Effector CD8-positive, alpha-beta T cell (primary cell): ENCODE results near the gene ARHGAP26.

Experiments
- DNase-seq: peaks from one replicate; lab custom pipeline; 2025; lab: John Stamatoyannopoulos, UW

The ARHGAP26 gene

DNA sequence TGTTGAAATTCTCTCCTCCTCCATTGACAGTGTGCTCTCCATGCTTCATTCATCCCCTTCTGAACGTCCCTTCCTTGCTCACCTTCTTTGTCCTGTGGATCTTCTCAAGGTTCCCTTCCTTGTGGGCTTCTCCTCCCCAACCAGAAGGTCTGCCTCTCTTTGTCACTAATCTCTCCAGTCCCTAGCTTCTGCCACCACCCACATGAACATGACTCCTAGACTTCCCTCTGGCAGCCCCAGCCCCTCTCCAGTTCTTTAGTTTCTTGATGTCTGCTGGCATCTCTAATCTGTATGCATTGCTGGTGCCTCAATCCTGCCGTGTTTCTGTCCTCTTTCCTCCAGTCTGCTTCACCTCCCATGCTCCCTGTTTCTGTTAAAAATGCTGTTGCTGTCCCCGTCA, 79.3 kb downstream of the ARHGAP26 start:
- no peak for DNase-seq

- no peak for DNase-seq
Measured at GRCh38 chr5:142849880-142850279, 79.7 kb downstream of the ARHGAP26 start.

GRCh38 chr5:142851731-142852130, 81.6 kb downstream of the ARHGAP26 start:
- DNase-seq: no peak

- DNase-seq: no peak
Measured at GRCh38 chr5:142852416-142853198, 82.4 kb downstream of the ARHGAP26 start.

DNA sequence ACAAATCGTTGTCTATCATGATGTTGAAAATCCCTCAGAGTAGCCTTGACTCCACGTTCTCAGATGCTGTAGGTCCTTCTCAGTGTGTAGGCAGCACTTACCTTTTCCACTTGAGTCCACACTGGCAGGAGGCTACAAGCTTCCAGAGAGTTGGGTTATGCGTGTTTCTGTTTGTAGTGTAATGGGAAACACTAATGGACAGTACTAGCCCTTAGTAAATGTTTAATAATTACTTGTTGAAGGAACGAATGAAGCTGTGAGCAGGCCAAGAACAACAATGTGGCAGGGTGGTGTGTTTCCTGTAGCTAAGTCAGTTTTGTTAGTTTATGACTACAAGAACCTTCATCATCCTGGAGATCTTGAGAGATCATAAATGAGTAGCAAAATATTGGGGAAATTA, 83.5 kb downstream of the ARHGAP26 start:
- DNase-seq: no peak

GRCh38 chr5:142856269-142856782, 86.1 kb downstream of the ARHGAP26 start:
- no peak for DNase-seq

GRCh38 chr5:142857405-142857804, 87.2 kb downstream of the ARHGAP26 start:
- no peak for DNase-seq

DNA sequence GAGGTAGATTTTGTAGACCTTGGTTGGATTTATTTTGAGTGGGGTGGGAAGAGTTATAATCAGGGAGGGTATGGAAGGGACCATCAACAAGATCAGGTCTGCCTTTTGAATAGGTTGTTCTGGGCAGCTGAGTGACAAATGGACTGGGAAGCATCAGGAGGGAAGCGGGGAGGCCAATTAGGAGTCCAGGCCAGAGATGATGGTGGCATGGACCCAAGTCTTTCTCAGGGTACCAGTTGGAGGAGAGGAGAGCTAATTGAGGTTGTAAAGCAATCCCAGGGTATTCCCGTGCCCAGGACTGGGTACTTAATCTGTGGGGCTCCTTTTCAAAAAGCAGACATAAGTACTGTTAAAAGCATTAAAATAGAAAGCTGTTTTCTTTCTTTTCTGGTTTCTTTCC, 88.9 kb downstream of the ARHGAP26 start:
- no peak for DNase-seq

DNA sequence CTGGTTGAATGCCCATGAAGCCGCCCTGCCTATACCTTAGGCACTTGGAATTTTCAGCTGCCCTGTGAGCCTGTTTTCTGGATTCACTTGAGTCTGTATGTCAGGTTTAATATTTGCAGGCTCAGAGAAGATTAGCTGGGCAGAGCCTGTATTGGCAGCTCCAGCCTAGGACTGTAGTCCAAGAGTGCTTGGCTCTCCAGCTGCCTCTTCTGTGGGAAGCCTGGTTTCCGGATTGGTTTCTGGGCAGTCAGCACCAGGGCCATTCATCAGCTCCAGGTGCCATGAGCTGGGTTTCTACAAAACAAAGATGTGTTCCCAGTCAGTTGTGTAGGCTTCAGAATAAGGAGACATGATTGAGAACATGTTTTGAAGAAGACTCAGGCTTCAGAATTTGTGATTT, 90.1 kb downstream of the ARHGAP26 start:
- DNase-seq: no peak

DNA sequence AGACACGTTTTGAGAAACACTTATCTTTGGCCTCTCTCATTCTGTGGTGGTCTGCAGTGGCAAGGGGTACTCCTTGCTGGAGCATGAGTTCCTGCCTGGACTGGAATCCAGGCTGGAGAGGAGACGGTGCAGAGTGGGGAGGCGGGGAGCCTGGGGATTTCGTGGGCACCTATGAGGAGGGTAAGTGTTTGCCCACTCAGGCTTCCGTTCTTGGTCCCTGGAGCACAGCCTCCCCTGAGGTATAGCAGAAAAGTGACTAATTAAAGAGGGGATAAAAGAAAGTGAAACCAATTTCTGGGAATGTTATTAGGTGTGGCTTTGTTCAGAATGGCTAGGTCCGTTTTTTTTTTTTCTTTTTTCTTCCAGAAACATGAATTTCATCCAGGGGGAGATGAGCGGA, 90.8 kb downstream of the ARHGAP26 start:
- DNase-seq: no peak

- no peak for DNase-seq
Measured at GRCh38 chr5:142862594-142862993, 92.4 kb downstream of the ARHGAP26 start.

DNA sequence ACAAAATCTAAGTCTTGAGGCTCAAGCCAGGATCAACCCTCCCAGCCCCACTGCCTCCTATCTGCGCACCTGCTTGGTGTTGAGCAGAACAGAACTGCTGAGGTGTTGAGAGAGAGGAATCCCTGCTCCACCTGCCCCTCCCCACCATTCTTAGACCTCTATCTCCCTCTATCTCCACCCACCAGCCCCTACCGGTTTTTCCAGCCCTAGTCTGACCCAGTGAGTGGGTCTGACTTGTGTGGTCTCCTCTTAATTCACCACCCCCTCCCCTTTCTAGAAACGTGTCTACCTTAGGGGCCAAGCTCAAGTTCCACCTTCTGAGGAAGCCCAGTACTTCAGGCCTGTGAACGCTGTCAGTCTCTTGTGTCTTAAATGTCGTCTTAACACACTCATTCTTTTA, 93.7 kb downstream of the ARHGAP26 start:
- no peak for DNase-seq

DNA sequence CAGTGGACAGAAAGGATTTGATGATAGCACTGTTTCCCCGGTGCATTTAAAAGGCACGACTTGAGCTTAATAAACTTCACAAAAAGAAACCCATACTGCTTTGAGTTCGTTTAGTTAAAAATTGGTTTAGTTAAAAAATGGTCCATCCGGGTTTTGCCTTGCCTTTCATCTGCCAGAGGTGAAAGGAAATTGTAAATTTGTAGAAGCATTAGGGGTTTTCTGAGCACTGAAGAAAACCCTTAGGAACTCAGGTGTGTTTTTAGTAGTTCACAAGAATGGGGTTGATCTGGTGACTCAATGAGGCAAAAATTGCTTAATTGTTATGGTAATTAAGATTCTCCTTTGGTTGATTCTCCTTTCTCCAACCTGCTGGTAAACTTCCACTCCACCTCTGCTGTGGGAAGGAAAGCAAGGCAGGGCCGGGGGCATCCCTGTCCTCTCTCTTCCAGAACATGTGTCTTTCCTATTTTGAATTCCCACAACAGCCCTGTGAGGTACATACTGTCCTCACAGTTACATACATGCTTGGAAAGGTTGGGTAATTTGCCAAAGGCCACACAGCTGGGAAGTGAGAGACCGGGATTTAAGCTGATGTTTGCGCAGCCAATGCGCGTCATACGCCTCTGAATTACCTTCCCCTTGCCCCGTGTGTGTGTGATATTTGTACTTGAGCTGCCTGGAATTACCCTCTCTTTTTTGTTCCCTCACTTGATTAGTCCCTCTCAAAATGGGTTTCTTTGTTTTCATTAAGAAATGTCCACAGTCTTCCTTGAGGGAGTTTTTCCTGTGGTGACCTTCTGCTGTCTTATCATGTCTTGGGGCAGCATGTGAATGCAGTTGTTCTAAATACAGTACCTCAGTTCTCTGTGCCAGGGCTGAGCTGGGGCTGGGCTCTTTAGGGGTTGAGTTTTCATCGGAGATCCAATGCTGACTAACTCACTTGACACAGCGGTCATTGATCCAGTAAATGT, 94.4 kb downstream of the ARHGAP26 start:
- no peak for DNase-seq

GRCh38 chr5:142865631-142866030, 95.5 kb downstream of the ARHGAP26 start:
- DNase-seq: no peak

- no peak for DNase-seq
Measured at GRCh38 chr5:142866563-142867275, 96.5 kb downstream of the ARHGAP26 start.

GRCh38 chr5:142869886-142870285, 99.7 kb downstream of the ARHGAP26 start:
- DNase-seq: no peak

- no peak for DNase-seq
Measured at GRCh38 chr5:142870532-142871362, 100.6 kb downstream of the ARHGAP26 start.

DNA sequence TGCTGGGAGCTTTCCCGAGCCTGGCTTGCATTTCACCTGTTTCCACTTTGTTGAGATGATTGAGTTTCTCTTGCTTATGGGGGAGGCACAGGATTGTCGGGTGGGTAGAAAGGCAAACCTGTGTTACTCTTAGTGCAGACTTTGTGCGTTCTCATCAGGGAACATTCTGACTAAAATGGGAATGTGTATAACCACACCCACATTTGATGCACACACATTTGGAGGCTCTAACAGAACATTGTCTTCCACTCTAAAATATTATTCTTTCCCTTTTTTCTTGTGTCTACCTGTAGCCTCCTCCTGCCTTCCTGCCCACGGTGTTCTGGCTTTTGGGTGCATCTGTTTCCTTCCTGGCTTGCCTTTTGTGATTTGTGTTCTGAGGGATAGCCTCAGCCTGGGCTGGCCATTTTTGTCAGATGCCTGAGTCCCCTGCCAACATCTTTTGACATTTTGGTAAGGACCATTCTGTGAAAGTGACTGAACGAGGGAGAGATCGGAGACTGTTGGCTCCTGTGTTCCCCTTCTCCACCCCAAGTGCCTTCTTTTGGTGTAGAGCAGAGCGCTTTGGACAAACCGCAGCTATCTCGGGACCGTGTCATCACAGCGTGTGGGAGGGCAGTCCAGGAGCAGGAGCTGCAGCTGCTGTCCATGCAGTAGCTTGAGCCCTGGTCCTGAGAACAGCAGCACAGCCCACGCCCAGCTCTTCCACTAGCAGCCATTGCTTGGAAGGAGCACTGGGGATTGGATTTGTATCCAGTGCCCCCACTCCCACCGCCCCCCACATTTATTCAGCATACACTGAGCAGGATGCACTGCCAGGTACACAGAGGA, 101.4 kb downstream of the ARHGAP26 start:
- no peak for DNase-seq

GRCh38 chr5:142872217-142872616, 102.0 kb downstream of the ARHGAP26 start:
- DNase-seq: no peak

GRCh38 chr5:142872795-142873194, 102.6 kb downstream of the ARHGAP26 start:
- no peak for DNase-seq
